Astrocyte of the spinal cord (primary cell): ENCODE measurements around the gene SASH1.
"Not testable (repeated sequence)": the region's sequence is repeated elsewhere in the genome, so short reads cannot be mapped to it uniquely, and the experiment has no call there.

Source experiments
- DNase-seq: peaks from one replicate; pipeline ENCODE4 v3.0.0; 2011; ENCODE audit warnings: low read depth, low spot score
- H3K4me3 ChIP-seq: 2 replicates; pipeline ENCODE4 v1.5.1; 2011; ENCODE audit warnings: low read depth, mild to moderate bottlenecking, low read length, moderate library complexity
- in situ Hi-C: cut with HindIII; loops from 2 replicates; pipeline ENCODE4 v1.10.0; 2017; ENCODE audit warnings: low sequenced_read_pairs
- TF ChIP-seq, protein P1 (sequence below): IDR thresholded peaks from 2 replicates; pipeline ENCODE4 v1.5.1; 2012; ENCODE audit warnings: low read depth, mild to moderate bottlenecking, low read length, inconsistent platforms

Gene SASH1

DNA sequence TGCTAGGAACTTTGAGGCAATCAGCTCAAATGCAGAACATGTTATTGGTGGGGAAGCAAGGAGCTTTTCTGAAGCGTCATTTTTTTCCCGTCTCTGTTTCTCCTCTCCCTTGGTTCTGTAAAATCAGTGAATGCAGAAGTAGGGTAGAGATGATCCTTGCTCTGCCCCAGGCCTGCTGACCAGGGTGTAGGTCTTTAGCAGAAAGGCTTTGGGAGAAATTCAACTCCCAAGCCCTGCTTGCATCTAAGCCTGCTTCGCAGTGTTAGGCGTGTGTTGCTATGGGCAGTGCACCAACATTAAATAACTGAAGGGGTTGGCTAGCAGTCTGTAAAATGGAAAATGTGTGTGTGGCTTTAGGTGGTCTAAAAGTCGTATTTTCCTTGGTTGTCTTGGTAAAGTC lies 45.9 kb downstream of the SASH1 start:
- in situ Hi-C loops = no loop called here
- no peak for DNase-seq
- TF ChIP-seq, protein P1, sequence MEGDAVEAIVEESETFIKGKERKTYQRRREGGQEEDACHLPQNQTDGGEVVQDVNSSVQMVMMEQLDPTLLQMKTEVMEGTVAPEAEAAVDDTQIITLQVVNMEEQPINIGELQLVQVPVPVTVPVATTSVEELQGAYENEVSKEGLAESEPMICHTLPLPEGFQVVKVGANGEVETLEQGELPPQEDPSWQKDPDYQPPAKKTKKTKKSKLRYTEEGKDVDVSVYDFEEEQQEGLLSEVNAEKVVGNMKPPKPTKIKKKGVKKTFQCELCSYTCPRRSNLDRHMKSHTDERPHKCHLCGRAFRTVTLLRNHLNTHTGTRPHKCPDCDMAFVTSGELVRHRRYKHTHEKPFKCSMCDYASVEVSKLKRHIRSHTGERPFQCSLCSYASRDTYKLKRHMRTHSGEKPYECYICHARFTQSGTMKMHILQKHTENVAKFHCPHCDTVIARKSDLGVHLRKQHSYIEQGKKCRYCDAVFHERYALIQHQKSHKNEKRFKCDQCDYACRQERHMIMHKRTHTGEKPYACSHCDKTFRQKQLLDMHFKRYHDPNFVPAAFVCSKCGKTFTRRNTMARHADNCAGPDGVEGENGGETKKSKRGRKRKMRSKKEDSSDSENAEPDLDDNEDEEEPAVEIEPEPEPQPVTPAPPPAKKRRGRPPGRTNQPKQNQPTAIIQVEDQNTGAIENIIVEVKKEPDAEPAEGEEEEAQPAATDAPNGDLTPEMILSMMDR = no peak
- H3K4me3 ChIP-seq = no peak overlapping the region

DNA sequence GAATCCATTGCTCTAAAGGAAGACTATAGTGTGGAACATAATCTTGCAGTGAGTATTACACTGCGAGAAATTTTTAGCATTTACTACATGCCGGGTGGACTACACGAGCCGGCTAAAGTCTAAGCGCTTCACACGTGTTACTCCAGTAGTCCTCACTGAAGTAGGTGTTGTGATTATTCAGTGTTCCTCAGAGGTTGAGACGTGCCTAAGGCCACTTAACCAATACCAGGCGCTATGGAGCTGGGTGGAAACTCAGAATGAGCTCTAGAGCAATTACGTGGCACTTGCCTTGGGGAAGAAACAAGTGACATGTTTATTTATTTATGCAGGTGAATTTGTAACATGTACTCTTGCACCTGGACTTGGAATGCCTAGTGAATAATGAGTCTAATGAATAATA lies 46.4 kb downstream of the SASH1 start:
- TF ChIP-seq, protein P1 = no peak
- no peak for DNase-seq
- H3K4me3 ChIP-seq = no peak overlapping the region
- in situ Hi-C loops = no loop called here

DNA sequence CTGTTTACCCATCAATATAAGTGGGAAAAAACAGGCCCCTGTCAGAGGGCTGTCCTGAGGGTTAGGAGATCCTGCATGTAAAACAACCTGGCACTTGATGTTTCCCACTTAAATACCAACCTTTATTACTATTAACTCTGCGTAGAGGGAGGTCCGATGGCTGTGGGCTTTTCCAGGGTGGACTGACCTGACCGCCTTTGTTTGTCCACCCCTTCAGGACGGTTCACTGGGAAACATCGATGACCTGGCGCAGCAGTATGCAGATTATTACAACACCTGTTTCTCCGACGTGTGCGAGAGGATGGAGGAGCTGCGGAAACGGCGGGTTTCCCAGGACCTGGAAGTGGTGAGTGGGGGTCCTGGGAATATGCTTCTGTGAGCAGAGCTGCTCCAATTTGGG lies 47.3 kb downstream of the SASH1 start:
- H3K4me3 ChIP-seq = no peak overlapping the region
- DNase-seq = no peak
- in situ Hi-C loops = no loop called here
- TF ChIP-seq, protein P1 = no peak

DNA sequence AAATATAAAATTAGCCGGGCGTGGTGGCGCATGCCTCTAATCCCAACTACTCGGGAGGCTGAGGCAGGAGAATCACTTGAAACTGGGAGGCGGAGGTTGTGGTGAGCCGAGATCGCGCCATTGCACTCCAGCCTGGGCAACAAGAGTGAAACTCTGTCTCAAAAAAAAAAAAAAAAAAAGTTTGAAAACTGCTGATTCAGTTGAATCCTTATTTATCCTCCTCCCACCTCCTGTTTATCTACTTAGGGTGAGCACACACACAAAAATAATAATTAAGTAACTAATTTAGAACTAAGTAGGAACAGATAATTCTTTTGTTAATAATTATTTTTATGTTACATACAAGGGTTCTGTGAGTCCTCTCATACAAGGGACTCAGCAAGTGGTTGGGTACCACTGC lies 49.5 kb downstream of the SASH1 start:
- in situ Hi-C loops, DNase-seq, H3K4me3 ChIP-seq: not testable (repeated sequence)

DNA sequence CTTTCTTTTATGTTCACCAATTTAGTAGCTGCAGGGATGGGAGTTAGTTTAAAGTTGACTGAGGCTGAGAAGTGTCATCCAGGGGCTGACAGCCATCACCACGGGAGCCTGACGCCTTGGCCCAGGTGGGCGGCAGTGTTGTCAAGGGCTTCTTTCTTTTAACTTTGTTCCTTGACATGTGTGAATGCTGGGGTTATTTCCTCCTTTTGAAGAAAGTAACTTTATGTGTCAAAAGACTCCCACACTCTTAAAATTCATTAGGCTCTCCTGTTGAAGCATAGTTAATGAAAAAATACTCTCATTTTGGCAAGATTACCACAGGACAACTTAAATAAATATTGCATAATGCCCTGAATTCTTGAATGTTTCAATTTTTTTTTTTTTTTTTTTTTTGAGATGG lies 50.0 kb downstream of the SASH1 start:
- no peak for DNase-seq
- no peak overlapping the region for H3K4me3 ChIP-seq
- TF ChIP-seq, protein P1 = no peak
- in situ Hi-C loops = no loop called here

DNA sequence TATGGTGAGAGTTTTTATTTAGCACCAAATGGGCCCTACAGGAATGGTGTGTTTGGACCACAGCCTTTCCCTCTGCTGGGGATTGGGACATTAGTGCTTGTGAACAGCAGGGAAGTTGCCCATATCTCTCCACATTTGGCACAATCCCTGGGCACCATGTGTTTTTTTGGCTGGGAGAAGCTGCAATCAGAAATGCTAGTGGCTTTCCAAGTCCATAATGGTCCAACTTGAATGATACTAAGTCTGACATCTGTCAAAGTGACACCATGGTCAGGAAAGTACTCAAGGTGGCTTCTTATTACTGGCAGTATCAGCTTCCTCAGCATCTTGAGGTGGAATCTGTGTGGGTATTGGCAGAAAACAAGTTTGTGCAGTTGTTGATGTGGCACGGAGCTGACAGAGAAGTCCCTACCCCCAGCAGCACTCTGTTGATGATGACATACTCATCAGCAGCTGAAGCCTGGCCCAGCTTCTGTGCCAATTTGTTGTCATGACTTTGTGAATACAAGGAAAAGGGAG lies 53.0 kb downstream of the SASH1 start:
- H3K4me3 ChIP-seq = no peak overlapping the region
- in situ Hi-C loops = no loop called here
- TF ChIP-seq, protein P1 = no peak
- no peak for DNase-seq

DNA sequence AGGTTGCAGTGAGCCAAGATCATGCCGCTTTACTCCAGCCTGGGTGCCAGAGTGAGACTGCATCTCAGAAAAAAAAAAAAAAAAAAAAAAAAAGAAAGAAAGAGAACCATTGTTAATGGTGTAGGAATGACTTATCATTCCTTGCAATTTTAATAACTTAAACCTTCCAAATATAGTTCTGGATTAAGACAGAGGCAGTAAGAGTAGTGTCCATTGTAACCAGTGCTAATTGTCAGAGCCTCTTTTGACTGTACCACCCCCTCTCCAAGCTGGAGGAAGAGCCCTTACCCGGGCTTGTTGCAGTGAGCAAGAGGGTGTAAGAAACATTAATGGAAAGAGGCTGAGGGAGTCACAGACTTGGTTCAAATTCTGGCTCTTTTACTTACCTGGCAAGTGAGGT lies 53.8 kb downstream of the SASH1 start:
- TF ChIP-seq, protein P1 = no peak
- no peak for DNase-seq
- H3K4me3 ChIP-seq = no peak overlapping the region
- in situ Hi-C loops = no loop called here
